Stimulated activated CD4-positive, alpha-beta T cell treated with anti-CD3 and anti-CD28 coated beads, Interleukin-12 subunit alpha, Interleukin-12 subunit beta, amount 100 ng/mL, for 4 hours (primary cell): ENCODE measurements around the gene DDI2.
"Not testable (repeated sequence)": the region's sequence is repeated elsewhere in the genome, so short reads cannot be mapped to it uniquely, and the experiment has no call there.

Experiments used
- DNase-seq: peaks from one replicate; pipeline ENCODE4 v3.0.0-alpha.2; 2020

Gene DDI2

DNA sequence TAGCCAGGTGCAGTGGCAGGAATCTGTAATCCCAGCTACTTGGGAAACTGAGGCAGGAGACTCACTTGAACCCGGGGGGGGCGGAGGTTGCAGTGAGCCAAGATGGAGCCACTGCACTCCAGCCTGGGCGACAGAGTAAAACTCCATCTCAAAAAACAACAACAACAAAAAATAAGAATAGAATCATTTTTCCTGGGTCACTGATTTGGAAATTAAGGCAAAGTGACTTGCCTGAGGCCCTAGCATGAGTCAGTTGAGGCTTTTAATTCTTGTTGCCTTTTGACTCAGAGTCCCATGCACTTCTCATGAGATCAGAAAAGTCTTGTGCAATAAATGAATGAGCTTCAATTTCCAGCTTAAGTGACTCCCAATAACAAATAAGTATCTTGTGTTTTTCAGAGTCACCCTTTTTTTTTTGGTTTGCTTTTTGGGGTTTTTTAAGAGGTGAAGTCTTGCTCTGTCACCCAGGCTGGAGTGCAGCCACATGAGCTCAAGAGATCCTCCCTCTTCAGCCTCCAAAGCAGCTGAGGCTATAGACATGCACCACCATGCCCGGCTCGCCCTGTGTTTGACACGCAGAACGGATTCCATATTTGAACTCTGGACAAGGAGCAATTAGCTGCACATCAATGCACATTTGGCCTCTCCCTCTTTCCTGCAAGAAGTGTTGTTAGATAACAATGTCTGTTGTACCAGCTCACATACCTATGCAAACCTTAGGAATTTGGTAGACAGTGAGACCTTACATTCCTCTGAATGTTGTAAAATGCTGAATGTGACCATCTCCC is 63.5 kb downstream of the DDI2 start:
- DNase-seq: no peak

GRCh38 chr1:15681349-15682292 is 64.4 kb downstream of the DDI2 start:
- DNase-seq: no peak

GRCh38 chr1:15682936-15683341 is 65.7 kb downstream of the DDI2 start:
- no peak for DNase-seq

DNA sequence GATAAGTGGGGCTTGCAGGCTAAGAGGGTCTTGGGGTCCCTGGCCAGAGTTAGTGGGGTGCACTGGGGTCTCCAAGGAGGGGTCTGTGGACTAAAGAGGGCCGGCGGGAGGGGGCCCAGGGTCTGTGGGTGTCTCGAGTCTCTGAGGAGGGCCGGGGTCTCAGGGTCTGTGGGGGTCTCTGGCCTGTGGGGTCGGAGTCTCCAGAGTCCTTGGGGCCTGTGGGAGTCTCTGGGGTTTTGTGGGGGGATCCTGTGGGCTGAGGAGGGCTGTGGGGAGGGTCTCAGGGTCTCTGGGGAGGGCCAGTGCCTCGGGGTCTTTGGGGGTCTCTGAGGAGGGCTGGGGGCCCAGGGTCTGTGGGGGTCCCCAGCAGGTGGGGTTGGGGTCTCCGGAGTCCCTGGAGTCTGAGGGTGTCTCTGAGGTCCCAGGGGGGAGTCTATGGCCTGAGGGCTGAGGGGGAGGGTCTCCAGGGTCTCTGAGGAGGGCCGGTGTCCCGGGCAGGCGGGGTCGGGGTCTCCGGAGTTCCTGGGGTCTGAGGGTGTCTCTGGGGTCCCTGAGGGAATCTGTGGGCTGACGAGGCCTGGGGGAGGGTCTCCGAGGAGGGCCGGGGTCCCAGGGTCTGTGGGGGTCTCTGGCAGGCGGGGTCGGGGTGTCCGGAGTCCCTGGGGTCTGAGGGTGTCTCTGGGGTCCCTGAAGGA is 66.2 kb downstream of the DDI2 start:
- DNase-seq: no peak

DNA sequence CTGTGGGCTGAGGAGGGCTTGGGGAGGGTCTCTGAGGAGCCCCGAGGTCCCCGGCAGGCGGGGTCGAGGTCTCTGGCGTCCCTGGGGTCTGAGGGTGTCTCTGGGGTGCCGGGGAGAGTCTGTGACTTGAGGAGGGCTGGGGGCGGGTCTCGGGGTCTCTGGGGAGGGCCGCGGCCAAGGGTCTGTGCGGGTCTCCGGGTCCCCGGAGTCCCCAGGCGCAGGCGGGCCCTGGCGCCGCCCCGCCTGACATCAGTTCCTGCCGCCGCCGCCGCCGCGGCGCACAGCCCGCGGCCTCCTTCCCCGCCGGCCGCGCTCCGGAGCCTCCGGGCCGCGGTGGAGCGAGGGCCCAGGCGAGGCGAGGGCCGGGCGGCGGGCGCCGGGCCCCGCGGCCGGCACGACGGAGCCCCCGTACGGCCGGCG is 66.8 kb downstream of the DDI2 start, which contains the start of gene PLEKHM2:
Gene PLEKHM2 (plus strand): TSS at position 279 of the 420 bp plus-strand sequence. CDS start 239 bp downstream, outside the sequence.
- peak; percentile 53 for DNase-seq

GRCh38 chr1:15684468-15685291 is 67.4 kb downstream of the DDI2 start:
- DNase-seq: peak; percentile 26

DNA sequence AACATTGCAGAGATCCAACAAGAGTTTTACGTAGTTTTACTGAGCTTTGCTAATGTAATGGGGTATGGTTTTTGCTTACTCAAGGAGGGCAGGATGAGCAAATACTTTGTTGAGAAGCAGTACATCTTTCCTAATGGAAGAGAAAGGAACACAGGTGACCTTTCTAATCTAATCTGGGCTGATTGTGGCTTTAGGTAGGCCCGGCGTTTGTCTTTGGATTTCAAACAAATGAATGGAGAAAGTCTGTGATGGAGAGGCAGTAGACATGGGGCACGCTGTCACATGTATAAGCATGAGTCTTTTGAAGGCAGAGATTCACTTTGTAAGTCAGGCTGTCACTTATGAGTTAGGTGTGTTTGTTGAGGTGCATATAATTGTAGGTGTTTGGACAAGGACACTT is 68.6 kb downstream of the DDI2 start:
- DNase-seq: no peak

DNA sequence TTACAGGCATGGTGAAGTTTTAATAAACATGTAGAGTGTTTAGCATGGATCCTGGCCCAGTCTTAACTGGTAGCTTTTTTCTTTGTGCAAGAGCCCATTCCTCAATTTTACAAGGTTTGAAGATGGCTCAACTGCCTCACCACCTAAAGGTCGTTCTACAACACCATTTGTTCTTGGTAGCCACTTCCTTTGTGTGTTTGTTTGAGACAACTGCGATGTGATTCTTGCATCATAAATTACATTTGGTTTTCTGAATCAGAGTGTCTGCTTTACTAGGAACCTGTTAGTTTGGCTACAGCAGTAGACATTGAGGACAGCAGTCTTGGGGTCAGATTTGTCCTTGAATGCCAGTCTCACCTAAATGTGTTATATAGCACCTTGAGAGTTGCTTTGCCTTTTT is 70.2 kb downstream of the DDI2 start:
- DNase-seq: no peak

DNA sequence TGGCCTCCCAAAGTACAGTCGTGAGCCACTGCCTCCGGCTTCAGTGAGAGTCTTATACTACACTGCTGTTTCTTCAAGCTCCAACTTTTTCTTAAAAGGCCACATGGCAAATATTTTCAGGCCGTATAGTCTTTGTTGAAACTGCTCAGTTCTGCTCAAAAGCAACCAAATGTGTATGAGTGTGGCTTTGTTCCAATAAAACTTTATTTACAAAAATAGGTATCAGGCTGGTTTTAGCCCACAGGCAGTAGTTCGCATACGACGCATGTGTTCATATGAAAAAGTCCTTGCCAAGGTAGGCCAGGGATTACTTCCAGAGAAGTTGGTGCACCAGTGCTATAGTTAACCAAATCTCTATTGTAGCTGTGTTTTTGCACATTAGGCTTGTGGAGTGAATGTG is 73.1 kb downstream of the DDI2 start:
- DNase-seq: no peak

GRCh38 chr1:15691434-15692032 is 74.3 kb downstream of the DDI2 start:
- DNase-seq: no peak

DNA sequence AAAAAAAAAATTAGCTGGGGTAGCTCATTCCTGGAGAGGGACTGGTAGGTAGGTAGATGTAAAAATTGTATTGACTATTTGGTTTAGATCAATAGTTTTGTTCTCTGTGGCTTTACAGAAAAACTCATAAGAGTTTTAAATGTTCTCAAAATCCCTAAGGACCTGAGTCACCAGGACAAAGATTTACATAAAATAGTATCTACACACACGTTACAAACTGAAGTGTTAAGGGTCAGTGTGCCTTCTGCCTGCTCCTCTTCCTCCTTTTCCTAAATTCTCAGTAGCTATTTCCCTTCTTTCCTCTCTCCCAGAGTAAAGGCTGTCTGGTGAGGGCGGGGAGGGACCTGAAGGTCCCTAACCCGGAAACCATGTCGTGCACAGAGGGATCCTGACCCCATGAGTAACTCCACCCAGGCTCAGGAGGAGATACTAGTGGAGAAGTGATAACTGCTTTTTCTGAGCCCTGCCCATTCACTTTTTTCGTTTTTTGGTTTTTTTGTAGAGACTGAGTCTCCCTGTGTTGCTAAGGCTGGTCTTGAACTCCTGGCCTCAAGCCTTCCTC is 74.9 kb downstream of the DDI2 start:
- DNase-seq: no peak

DNA sequence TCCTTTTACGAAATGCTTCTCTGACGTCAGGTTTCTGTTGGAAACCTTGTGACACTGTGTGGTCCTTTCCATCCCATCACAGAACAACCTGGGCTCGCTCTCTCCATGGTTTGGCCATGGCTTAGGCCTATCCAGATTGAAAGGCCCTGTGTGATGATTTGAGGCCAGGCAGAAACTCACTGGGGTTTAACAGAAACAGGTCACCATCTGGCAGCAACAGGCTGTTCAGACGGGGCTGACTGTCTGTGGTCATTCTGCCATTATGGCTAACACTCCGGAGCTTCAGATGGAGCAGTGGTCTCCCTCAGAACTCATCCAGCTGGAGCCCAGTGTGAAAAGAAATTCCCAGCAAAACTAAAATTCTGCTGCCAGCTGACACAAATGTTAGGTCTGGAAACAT is 76.1 kb downstream of the DDI2 start:
- DNase-seq: no peak

GRCh38 chr1:15696956-15697521 is 79.8 kb downstream of the DDI2 start:
- peak; percentile 16 for DNase-seq

GRCh38 chr1:15698201-15698600 is 80.9 kb downstream of the DDI2 start:
- no peak for DNase-seq

- DNase-seq: not testable (repeated sequence)
Measured at GRCh38 chr1:15699321-15699720, 82.1 kb downstream of the DDI2 start.

GRCh38 chr1:15700508-15700907 is 83.2 kb downstream of the DDI2 start:
- no peak for DNase-seq

DNA sequence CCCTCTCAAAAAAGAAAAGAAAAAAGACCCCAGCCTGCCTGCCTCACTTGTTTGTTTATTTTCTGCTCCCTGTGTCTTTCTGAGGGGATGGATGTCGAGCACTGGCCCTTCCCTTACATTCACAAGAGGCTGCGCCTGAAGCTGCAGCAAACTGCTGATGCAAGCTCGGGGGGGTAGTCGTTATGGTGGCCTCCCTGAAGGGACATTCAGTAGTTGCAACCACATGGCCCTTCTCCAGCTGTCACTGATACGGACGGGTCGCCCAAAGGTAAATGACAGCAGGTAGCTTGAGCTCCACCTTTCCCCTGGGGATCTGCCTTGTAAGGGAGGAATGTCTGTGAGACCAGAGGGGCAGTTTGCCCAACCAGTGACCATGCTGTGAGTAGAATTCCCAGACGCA is 84.5 kb downstream of the DDI2 start:
- no peak for DNase-seq

DNA sequence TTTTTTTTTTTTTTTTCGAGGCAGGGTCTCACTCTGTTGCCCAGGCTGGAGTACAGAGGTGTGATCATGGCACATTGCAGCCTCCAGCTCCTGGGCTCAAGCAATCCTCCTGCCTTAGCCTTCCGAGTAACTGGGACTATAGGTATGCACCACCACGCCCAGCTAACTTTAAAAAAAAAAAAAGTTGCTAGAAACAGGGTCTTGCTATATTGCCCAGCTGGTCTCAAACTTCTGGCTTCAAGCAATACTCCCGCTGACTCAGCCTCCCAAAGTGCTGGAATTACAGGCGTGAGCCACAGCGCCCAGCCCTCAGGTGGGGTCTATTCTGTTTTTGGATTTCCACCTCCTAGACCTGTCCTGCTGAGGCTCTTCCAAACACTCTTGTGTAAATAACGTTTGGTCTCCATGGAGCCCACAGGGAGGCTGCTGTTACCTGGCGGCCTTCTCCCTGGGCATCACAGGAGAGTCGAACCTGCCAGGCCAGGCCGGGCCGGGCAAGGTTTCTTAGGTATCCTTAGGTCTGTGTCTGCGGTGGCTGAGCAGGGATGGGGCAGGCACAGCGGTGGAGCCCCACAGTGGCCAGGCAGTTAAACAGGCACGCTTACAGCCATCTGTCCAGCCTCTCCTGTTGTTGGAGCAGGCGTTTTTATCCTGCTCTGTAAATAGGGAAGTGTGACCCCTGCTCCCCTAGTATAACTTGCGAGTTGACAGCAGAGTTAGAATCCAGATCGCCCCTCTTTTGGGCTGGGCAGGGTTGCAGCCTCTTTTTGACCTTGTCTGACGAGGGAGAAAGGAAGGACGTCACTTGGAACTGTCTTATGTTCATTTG is 85.7 kb downstream of the DDI2 start:
- no peak for DNase-seq

GRCh38 chr1:15703562-15703961 is 86.3 kb downstream of the DDI2 start:
- DNase-seq: no peak

DNA sequence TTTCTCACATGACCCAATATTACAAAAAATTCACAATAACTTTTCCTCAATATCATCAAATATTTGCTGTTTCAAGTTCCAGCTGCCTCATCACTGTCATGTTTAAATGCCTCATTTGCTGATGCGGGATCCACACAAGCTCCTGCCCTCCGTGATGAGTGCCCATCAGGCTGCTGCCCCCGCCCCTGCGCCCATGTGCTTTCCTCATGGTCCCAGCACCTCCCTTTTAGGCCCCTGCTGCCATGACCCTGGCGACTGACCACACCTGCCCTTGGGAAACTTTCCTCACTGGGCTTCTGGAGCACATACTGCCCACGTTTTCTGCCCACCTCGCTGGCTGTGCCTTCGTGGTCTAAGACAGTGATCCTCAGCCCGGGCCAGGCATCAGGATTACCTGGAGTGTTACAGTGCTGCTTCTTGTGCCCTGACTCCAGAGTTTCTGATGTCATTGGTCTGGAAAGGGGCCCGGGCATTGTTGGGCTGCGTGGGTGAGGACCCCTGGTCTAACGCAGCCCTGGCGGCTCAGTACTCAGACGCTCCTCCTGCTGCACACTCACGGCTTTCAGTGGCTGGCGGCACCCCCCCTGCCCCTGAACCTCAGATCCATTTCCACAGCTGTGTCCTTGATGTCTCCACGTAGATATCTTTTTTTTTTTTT is 87.4 kb downstream of the DDI2 start:
- DNase-seq: no peak
